Fibroblast of the aortic adventitia (primary cell): ENCODE data around the gene MYOF. TPM values are rescaled to one million over a fixed set of nuclear protein-coding genes. Genes with fewer than 3 reads are reported as not detected.

Experiments used
- DNase-seq: peaks from one replicate; pipeline ENCODE4 v3.0.0-alpha.2; 2010; ENCODE audit warnings: low read depth
- H3K4me3 ChIP-seq: 2 replicates; pipeline ENCODE4 v1.5.1; 2011; ENCODE audit warnings: low read depth, mild to moderate bottlenecking, control low read depth, low read length, moderate library complexity
- CTCF ChIP-seq: IDR thresholded peaks from 2 replicates; pipeline ENCODE4 v1.5.1; 2011; ENCODE audit warnings: mild to moderate bottlenecking, low read length, control low read depth, inconsistent platforms; ENCODE audit not compliant: insufficient read depth
- total RNA-seq: library from RNA; depleted of rRNA; stranded (reverse); fragments of >200 nt; gene quantifications from 2 replicates; pipeline ENCODE4 v1.2.3, GENCODE V29; 2012; ENCODE audit warnings: low replicate concordance

MYOF gene
- total RNA-seq: 381 and 408 TPM in 2 replicates

GRCh38 chr10:93482145-93482834 lies at the start of gene MYOF:
Gene MYOF, minus strand, starts transcription at chr10:93482334. Its CDS starts 140 bp downstream, at chr10:93482194.
- DNase-seq: peak; percentile 95
- peak; percentile 71 for TF ChIP-seq CTCF
- H3K4me3 ChIP-seq: peak within 1 kb of the TSS; percentile 91

GRCh38 chr10:93518531-93518930 lies 36.4 kb upstream of the MYOF start:
- H3K4me3 ChIP-seq: no peak overlapping the region
- no peak for TF ChIP-seq CTCF
- no peak for DNase-seq

- peak; percentile 39 for DNase-seq
- no peak for TF ChIP-seq CTCF
- H3K4me3 ChIP-seq: no peak overlapping the region
Observed at GRCh38 chr10:93516006-93516380, 33.9 kb upstream of the MYOF start.

GRCh38 chr10:93515071-93516005 lies 33.2 kb upstream of the MYOF start:
- TF ChIP-seq CTCF: no peak
- peak; percentile 73 for DNase-seq
- H3K4me3 ChIP-seq: no peak overlapping the region

- no peak for TF ChIP-seq CTCF
- DNase-seq: no peak
- H3K4me3 ChIP-seq: no peak overlapping the region
Observed at GRCh38 chr10:93514521-93514920, 32.4 kb upstream of the MYOF start.

GRCh38 chr10:93513091-93513490 lies 31.0 kb upstream of the MYOF start:
- no peak overlapping the region for H3K4me3 ChIP-seq
- no peak for TF ChIP-seq CTCF
- no peak for DNase-seq
